GM19328 (cell line): ENCODE measurements around the gene TMEM223.
A peak's percentile ranks its signal among the peaks of the same experiment; 100 is the strongest.
"Not testable (repeated sequence)": the region's sequence is repeated elsewhere in the genome, so short reads cannot be mapped to it uniquely, and the experiment has no call there.

Source experiments
- ATAC-seq: cut with Tn5 transposase; IDR thresholded peaks from one replicate; pipeline ENCODE4 v1.9.1; 2021; ENCODE audit warnings: mild to moderate bottlenecking, moderate library complexity; ENCODE audit not compliant: unreplicated experiment

TMEM223 gene

DNA sequence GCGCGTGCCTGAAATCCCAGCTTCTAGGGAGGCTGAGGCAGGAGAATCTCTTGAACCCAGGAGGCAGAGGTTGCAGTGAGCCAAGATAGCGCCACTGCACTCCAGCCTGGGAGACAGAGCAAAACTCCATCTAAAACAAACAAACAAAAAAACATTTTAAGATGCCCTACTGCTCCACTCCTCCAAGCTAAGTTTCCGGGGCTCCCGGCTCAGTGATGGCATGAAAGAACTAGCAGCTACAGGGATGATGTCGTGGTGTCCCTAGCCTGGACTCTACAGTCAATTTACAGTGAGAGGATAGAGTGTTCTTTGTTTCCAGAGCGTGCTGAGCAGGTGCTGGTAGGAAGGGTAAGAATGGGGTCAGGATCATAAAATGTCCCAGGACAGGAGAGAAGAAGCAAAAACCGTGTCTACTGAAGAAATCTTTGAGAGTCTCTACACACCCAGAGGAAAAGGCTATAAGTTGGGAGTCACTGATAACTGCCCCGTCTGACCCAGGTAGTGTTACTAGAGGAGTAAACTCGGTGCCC lies 36.7 kb downstream of the TMEM223 start:
- ATAC-seq: no peak

DNA sequence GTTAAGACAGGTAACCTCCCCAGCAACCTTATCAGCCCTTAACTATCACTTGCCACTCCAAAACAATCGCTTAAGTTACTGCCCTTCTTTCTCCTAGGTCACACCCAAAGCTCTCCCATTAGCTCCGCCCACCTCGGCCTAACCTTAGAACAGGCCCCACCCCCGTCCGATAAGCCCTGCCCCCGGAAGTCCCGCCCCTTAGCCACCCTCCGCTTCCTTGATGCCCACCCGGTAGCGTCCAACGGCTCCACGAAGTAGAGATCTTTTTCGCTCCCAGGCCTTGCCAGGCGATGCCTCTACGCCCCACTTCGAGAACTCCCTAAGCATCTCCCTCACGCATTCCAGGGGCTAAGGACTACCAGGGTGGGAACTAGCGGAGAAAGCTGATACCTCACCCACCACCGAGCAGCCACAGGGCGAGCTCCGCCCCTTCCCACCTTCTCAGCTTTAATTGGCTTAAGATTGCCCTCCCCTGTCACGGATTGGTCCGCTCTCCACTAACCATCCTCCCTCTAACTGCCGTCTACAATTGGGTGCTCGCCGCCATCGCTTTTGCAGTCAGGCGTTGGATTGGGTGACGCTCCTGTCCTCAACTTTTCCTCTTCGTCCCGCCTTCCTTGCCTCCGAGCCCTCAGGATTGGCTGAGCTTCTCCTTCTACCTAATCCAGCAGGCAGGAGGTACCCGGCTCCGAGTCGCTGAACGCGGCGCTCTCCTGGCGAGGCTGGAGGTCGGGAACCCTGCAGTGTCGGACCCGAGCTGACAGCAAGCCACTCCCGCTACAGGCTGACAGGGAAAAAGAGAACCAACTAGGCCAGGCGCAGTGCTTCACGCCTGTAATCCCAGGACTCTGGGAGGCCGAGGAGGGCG lies 37.8 kb downstream of the TMEM223 start, which contains the start of gene ZBTB3:
ZBTB3 (minus strand) TSS at position 425 of the 868 bp plus-strand sequence. CDS start 496 bp downstream, outside the sequence.
- ATAC-seq: peak; percentile 94

DNA sequence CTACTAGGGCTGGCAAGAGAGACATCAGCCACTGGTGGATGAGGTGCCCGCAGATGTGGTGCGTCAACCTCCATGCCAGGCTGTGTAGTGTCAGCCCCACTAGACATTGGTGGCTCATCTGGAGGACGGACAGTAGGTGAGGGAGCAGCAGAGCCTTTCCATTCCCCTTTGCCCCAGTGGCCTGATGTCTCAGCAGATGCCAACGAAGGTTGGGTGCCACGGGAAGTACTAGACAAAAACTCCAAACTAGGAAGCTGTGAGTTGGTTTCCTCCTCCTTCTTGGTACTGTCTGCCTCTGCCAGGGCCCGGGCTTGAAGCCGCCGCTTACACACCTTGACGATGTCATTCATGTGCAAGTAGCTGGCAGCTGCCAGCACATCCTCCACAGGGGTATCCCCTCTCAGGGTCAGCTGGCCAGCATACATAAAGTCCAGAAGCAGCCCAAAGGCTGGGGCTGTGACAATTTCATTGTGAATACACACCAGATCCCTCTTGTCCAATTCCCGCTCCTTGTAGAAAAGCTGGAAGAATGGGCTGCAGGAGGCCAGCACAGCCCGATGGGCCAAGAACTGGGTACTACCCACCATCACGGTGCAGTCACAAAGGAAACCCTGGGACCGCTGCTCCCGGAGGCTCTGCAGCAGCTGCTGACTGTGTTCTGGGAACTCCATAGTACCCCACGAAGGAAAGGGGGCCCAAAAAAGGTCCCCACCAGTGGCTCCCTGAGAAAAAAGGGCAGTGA lies 38.6 kb downstream of the TMEM223 start:
- ATAC-seq: no peak

GRCh38 chr11:62752177-62752785 lies 39.5 kb downstream of the TMEM223 start:
- no peak for ATAC-seq

- ATAC-seq: not testable (repeated sequence)
Measured at GRCh38 chr11:62749931-62750330, 41.9 kb downstream of the TMEM223 start.

GRCh38 chr11:62747475-62748160 lies 44.2 kb downstream of the TMEM223 start:
- ATAC-seq: no peak
